ENCODE results near the gene PRKCZ. TPM values are rescaled to one million over a fixed set of nuclear protein-coding genes. Genes with fewer than 3 reads are reported as not detected.

Gene PRKCZ
- total and polyA plus RNA-seq, 9 of the 15 experiments (the other 6 are each of a cell fraction or from before 2014, with no cell fraction given) = 0.07 to 3.1 (median 1.3) TPM

GRCh38 chr1:2132222-2133038 is 82.2 kb downstream of the PRKCZ start (continued):
- TF ChIP-seq PRDM10 (IDR thresholded peaks at IDR 0.05; ENCODE audit: partially characterized antibody) (no peak), HNRNPL (IDR thresholded peaks at IDR 0.05; ENCODE audit: low read depth, low read length) (no peak), SNAPC5 (CRISPR knock-in tag; IDR thresholded peaks at IDR 0.05) (no peak), GTF2E2 (tag; IDR thresholded peaks at IDR 0.05) (no peak), MYC (IDR thresholded peaks at IDR 0.05; ENCODE audit: low read depth, low read length) (peak; percentile 47; the same call in 1 of the 2 replicates), MYC (CRISPR knock-in tag; IDR thresholded peaks at IDR 0.05; ENCODE audit: borderline replicate concordance, low read depth) (no peak), CGGBP1 (CRISPR knock-in tag; IDR thresholded peaks at IDR 0.05) (no peak), DEAF1 (CRISPR knock-in tag; IDR thresholded peaks at IDR 0.05) (no peak), FOSL1 (tag; conservative IDR thresholded peaks at IDR 0.05) (peak; percentile 48; the same call in 1 of the 2 replicates), GMEB1 (CRISPR knock-in tag; IDR thresholded peaks at IDR 0.05) (no peak), BCOR (IDR thresholded peaks at IDR 0.05) (no peak), MAFF (IDR thresholded peaks at IDR 0.05; ENCODE audit: low read length) (no peak), CREM (IDR thresholded peaks at IDR 0.05; ENCODE audit: low read depth) (peak; percentile 21; the same call in 1 of the 2 replicates), ZNF311 (CRISPR knock-in tag; IDR thresholded peaks at IDR 0.05) (no peak)
